HepG2 (cell line): ENCODE measurements around the gene REM2. TPM values are rescaled to one million over a fixed set of nuclear protein-coding genes. Genes with fewer than 3 reads are reported as not detected.
A peak's percentile ranks its signal among the peaks of the same experiment; 100 is the strongest.

Experiments
- AGO2 ChIP-seq: fragments of 200-400 bp; formaldehyde crosslinking; optimal IDR thresholded peaks from 2 replicates; pipeline ENCODE3; 2017; ENCODE audit warnings: mild to moderate bottlenecking, low read depth, low read length, moderate library complexity
- ATF7 ChIP-seq, 2 experiments: fragments of 450-650 bp in 1 of 2; sonication (generic) in 1 of 2; formaldehyde crosslinking in 1 of 2; IDR thresholded peaks; 2 replicates each; pipeline versions ENCODE4 v1.4.0 to v1.6.1; 2016 to 2020; ENCODE audit warnings: antibody characterized with exemption in 1 of 2, mild to moderate bottlenecking in 1 of 2, missing genetic modification reagents in 1 of 2
- HNF4G ChIP-seq, 2 experiments: sonication (generic) in 1 of 2; formaldehyde crosslinking in 1 of 2; IDR thresholded peaks; 2 replicates each; pipeline versions ENCODE4 v1.4.0 to v1.6.1; 2011 to 2020; ENCODE audit warnings: borderline replicate concordance in 2 of 2, low read depth in 2 of 2, mild to moderate bottlenecking in 2 of 2, low read length in 1 of 2, missing genetic modification reagents in 1 of 2, moderate library complexity in 1 of 2
- KDM2A ChIP-seq: sonication (generic); formaldehyde crosslinking; IDR thresholded peaks from 2 replicates; pipeline ENCODE4 v1.4.0; 2020; ENCODE audit warnings: low read depth, missing genetic modification reagents, borderline replicate concordance
- NR2F2 ChIP-seq: IDR thresholded peaks from 2 replicates; pipeline ENCODE4 v1.6.1; 2012; ENCODE audit warnings: low read depth, inconsistent platforms, borderline replicate concordance
- RBAK ChIP-seq: sonication (generic); formaldehyde crosslinking; IDR thresholded peaks from 2 replicates; pipeline ENCODE4 v1.5.1; 2020; ENCODE audit warnings: mild to moderate bottlenecking, missing genetic modification reagents
- SIX1 ChIP-seq: sonication (generic); formaldehyde crosslinking; IDR thresholded peaks from 2 replicates; pipeline ENCODE4 v1.4.0; 2020; ENCODE audit warnings: missing genetic modification reagents, borderline replicate concordance
- SYNCRIP ChIP-seq: fragments of 200-400 bp; formaldehyde crosslinking; IDR thresholded peaks from 2 replicates; pipeline ENCODE4 v1.6.1; 2018; ENCODE audit warnings: mild to moderate bottlenecking, low read depth, low read length; ENCODE audit not compliant: insufficient read depth
- ZBTB39 ChIP-seq: sonication (generic); formaldehyde crosslinking; IDR thresholded peaks from 2 replicates; pipeline ENCODE4 v1.5.0; 2020; ENCODE audit warnings: missing genetic modification reagents
- ZC3H4 ChIP-seq: sonication (generic); formaldehyde crosslinking; IDR thresholded peaks from 2 replicates; pipeline ENCODE4 v1.4.0; 2020; ENCODE audit warnings: missing genetic modification reagents, borderline replicate concordance
- ZNF12 ChIP-seq: sonication (generic); formaldehyde crosslinking; IDR thresholded peaks from 2 replicates; pipeline ENCODE4 v1.5.0; 2020; ENCODE audit warnings: missing genetic modification reagents
- ZNF230 ChIP-seq: sonication (generic); formaldehyde crosslinking; IDR thresholded peaks from 2 replicates; pipeline ENCODE4 v1.4.0; 2020; ENCODE audit warnings: mild to moderate bottlenecking, missing genetic modification reagents
- ZNF530 ChIP-seq: sonication (generic); formaldehyde crosslinking; IDR thresholded peaks from 2 replicates; pipeline ENCODE4 v1.5.0; 2020; ENCODE audit warnings: low read depth, mild to moderate bottlenecking, missing genetic modification reagents
- ZNF660 ChIP-seq: sonication (generic); formaldehyde crosslinking; IDR thresholded peaks from 2 replicates; pipeline ENCODE4 v1.5.1; 2020; ENCODE audit warnings: mild to moderate bottlenecking, low read depth, missing genetic modification reagents, borderline replicate concordance
- ZNF790 ChIP-seq: sonication (generic); formaldehyde crosslinking; IDR thresholded peaks from 2 replicates; pipeline ENCODE4 v1.8.0; 2022; ENCODE audit warnings: missing genetic modification reagents, mild to moderate bottlenecking, borderline replicate concordance
- ZSCAN21 ChIP-seq: sonication (generic); formaldehyde crosslinking; IDR thresholded peaks from 2 replicates; pipeline ENCODE4 v1.8.0; 2022; ENCODE audit warnings: mild to moderate bottlenecking, missing genetic modification reagents, moderate library complexity, borderline replicate concordance
- ZSCAN29 ChIP-seq: sonication (generic); formaldehyde crosslinking; conservative IDR thresholded peaks from 2 replicates; pipeline ENCODE4 v1.4.0; 2020; ENCODE audit warnings: mild to moderate bottlenecking, missing genetic modification reagents
- polyA plus RNA-seq, 8 experiments: library from polyadenylated mRNA; depleted of rRNA in 3 of 8; stranded (reverse) in 7 of 8; unstranded in 1 of 8; fragments of >200 nt; fragmentation: Illumina TruSeq in 4 of 8; extraction: Trizol in 4 of 8; gene quantifications; 2 replicates each; pipeline versions ENCODE4 v1.2.1 to v1.2.3, GENCODE V29; 2011 to 2016; ENCODE audit warnings: low read depth in 4 of 8, missing spikeins in 1 of 8, mixed read lengths in 1 of 8; ENCODE audit not compliant: insufficient read depth in 1 of 8
- total RNA-seq, 5 experiments: library from RNA; depleted of rRNA; stranded (reverse); fragments of >200 nt; fragmentation: Illumina TruSeq; extraction: Trizol; gene quantifications; 2 replicates each; pipeline ENCODE4 v1.2.3, GENCODE V29; 2016; ENCODE audit warnings: low read depth in 1 of 5
- TF ChIP-seq, protein P1 (sequence below): sonication (generic); IDR thresholded peaks from 2 replicates; pipeline ENCODE4 v1.6.1; 2016; ENCODE audit warnings: low read depth, borderline replicate concordance
- TF ChIP-seq, protein P2 (sequence below): sonication (generic); formaldehyde crosslinking; IDR thresholded peaks from 2 replicates; pipeline ENCODE4 v1.4.0; 2020; ENCODE audit warnings: missing genetic modification reagents, mild to moderate bottlenecking, borderline replicate concordance
- TF ChIP-seq, protein P3 (sequence below): IDR thresholded peaks from 2 replicates; pipeline ENCODE4 v1.6.1; 2018; ENCODE audit warnings: missing genetic modification reagents, mild to moderate bottlenecking, missing compliant biosample characterization

REM2 gene
- total and polyA plus RNA-seq, 2 of the 13 experiments (the other 11 are each of a cell fraction or from before 2014, with no cell fraction given): 0.20 TPM; not detected in 1

DNA sequence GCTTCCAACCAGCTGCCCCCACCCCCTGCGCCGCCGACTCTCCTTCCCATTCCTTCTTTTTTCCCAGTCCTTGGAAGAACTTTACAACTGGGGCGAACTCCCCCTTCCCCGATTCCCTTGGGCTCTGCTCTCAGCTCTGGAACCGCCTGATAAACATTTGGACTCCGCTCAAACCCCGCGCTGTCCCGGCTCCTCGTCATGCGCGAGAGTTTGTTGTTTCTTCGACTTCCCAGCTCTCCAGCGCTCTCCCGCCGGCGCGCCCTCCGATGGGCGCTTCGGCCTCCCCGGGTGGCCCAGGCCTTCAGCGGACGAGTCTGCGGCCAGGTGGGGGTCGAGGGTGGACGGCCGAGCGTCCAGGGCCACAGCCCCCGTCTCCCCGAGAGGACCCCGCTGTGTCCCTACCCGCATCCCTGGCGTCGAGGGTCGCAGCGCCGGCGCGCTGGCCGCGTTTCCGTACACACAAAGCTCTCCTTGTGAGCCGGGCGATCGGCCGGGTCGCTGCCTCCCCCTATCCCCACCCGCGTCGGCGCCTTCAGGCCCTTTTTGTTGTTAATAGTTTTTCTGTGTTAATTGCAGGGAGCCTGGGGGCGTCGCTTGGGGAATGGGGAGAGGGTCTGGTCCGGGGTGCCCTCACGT, 45.8 kb upstream of the REM2 start (continued):
- TF ChIP-seq AGO2 (peak; percentile 52), ZSCAN21 (CRISPR knock-in tag) (no peak), KDM2A (CRISPR knock-in tag) (peak; percentile 82), HNF4G (IDR thresholded peaks at IDR 0.05; ENCODE audit: borderline replicate concordance, low read depth, low read length) (no peak), HNF4G (CRISPR knock-in tag; IDR thresholded peaks at IDR 0.05; ENCODE audit: borderline replicate concordance, low read depth) (no peak), ZBTB39 (CRISPR knock-in tag) (no peak), ZSCAN29 (CRISPR knock-in tag) (no peak), ZNF230 (CRISPR knock-in tag) (peak; percentile 95), SIX1 (no peak), ATF7 (IDR thresholded peaks at IDR 0.05) (no peak), ATF7 (CRISPR knock-in tag; IDR thresholded peaks at IDR 0.05) (peak; percentile 78; the same call in 1 of the 2 replicates), ZNF12 (CRISPR knock-in tag) (no peak), SYNCRIP (no peak), ZNF660 (CRISPR knock-in tag) (no peak), ZNF530 (CRISPR knock-in tag) (no peak), RBAK (CRISPR knock-in tag) (no peak), NR2F2 (no peak; the same call in 1 of the 2 replicates), ZC3H4 (CRISPR knock-in tag) (no peak), ZNF790 (CRISPR knock-in tag) (0 out of 2 replicates have a peak, but pooled peaks have one; percentile 26)
- TF ChIP-seq, protein P1, sequence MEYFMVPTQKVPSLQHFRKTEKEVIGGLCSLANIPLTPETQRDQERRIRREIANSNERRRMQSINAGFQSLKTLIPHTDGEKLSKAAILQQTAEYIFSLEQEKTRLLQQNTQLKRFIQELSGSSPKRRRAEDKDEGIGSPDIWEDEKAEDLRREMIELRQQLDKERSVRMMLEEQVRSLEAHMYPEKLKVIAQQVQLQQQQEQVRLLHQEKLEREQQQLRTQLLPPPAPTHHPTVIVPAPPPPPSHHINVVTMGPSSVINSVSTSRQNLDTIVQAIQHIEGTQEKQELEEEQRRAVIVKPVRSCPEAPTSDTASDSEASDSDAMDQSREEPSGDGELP: no peak
- TF ChIP-seq, protein P2, sequence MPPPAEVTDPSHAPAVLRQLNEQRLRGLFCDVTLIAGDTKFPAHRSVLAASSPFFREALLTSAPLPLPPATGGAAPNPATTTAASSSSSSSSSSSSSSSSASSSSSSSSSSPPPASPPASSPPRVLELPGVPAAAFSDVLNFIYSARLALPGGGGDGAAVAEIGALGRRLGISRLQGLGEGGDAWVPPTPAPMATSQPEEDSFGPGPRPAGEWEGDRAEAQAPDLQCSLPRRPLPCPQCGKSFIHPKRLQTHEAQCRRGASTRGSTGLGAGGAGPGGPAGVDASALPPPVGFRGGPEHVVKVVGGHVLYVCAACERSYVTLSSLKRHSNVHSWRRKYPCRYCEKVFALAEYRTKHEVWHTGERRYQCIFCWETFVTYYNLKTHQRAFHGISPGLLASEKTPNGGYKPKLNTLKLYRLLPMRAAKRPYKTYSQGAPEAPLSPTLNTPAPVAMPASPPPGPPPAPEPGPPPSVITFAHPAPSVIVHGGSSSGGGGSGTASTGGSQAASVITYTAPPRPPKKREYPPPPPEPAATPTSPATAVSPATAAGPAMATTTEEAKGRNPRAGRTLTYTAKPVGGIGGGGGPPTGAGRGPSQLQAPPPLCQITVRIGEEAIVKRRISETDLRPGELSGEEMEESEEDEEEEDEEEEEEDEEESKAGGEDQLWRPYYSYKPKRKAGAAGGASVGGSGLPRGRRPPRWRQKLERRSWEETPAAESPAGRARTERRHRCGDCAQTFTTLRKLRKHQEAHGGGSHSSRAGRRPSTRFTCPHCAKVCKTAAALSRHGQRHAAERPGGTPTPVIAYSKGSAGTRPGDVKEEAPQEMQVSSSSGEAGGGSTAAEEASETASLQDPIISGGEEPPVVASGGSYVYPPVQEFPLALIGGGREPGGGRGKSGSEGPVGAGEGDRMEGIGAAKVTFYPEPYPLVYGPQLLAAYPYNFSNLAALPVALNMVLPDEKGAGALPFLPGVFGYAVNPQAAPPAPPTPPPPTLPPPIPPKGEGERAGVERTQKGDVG (CRISPR knock-in tag): no peak
- TF ChIP-seq, protein P3, sequence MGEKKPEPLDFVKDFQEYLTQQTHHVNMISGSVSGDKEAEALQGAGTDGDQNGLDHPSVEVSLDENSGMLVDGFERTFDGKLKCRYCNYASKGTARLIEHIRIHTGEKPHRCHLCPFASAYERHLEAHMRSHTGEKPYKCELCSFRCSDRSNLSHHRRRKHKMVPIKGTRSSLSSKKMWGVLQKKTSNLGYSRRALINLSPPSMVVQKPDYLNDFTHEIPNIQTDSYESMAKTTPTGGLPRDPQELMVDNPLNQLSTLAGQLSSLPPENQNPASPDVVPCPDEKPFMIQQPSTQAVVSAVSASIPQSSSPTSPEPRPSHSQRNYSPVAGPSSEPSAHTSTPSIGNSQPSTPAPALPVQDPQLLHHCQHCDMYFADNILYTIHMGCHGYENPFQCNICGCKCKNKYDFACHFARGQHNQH (CRISPR knock-in tag): no peak
